ENCODE data around the gene NKAIN4. TPM values are rescaled to one million over a fixed set of nuclear protein-coding genes. Genes with fewer than 3 reads are reported as not detected.

Gene NKAIN4
- total RNA-seq, 4 donors from 2014 or later = not detected

DNA sequence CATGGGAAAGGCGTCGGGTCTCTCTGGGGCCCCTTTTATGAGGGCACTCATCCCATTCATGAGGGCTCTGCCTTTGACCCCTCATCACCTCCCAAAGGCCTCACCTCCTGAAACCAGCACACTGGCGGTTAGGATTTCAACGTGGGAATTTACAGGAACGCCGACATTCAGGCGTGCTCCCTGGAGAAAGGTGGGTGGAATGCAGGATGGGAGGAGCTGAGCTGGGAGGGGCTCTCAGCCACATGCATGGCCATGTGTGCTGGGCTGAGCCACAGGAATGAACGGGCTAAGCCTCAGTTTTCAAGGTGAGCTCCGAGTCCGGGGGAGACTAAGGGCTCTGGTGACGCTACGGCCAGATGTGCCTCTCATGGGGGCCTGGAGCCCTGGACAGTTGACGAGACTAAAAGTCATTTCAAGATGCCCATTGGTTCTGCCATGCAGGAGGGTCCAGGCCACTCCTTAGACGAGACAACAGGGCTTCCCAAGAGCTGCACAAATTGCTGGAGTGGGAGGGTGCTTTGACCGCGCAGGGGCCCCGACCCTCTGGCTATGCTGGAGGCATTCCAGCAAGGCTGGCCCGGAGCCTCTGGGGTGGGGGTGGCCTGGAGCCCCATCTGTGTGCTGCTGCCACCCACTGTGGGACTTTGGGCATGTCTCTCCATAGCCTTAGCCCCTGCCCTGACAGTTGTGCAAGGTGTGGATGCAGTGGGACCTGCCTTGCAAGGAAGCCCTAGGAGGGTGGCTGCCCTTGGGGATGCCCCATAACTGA lies 14.6 kb upstream of the NKAIN4 start:
- TF ChIP-seq, protein P1, sequence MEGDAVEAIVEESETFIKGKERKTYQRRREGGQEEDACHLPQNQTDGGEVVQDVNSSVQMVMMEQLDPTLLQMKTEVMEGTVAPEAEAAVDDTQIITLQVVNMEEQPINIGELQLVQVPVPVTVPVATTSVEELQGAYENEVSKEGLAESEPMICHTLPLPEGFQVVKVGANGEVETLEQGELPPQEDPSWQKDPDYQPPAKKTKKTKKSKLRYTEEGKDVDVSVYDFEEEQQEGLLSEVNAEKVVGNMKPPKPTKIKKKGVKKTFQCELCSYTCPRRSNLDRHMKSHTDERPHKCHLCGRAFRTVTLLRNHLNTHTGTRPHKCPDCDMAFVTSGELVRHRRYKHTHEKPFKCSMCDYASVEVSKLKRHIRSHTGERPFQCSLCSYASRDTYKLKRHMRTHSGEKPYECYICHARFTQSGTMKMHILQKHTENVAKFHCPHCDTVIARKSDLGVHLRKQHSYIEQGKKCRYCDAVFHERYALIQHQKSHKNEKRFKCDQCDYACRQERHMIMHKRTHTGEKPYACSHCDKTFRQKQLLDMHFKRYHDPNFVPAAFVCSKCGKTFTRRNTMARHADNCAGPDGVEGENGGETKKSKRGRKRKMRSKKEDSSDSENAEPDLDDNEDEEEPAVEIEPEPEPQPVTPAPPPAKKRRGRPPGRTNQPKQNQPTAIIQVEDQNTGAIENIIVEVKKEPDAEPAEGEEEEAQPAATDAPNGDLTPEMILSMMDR (IDR thresholded peaks at IDR 0.05) = no peak
- DNase-seq (ENCODE audit: low spot score) (no peak), ATAC-seq (ENCODE audit: low FRiP score) (no peak)

DNA sequence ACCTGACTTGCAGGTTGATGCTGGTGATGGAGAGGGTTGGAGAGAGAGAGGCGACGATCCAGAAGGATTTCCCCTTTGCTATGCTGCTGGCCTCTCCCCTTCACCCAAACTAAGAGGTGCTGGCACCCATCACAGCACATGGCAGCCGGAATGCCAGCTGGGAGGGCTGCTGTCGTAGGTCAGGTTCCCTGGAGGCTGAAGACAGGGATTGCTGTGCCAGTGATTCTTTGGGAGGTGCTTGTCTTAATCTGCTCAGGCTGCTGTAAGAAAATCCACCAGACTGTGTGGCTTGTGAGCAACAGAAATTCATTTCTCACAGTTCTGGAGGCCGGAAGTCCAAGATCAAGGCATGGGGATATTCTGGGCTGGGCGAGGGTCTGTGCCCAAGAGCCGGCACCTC lies 14.0 kb upstream of the NKAIN4 start:
- TF ChIP-seq, protein P1 (IDR thresholded peaks at IDR 0.05) = no peak
- ATAC-seq (ENCODE audit: low FRiP score) = no peak
- no peak for DNase-seq (ENCODE audit: low spot score)

DNA sequence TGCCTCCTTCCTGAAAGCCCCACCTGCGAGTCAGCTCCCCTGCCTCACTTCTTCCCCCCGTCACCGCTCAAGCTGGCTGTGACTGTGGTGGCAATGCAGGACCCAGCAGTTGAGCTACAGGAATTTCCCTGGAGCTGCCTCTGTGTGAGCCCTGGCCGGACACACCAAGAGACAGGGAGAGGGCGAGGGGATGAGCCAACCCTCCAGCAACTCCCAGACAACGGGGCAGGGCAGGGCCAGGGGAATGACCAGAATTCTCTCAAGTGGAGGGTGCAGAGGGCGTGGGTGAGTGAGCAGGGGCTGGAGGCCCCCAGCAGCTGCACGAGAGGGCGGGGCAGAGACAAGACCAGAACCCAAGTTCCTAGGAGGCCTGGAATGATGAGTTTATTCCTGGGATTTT lies 13.4 kb upstream of the NKAIN4 start:
- TF ChIP-seq, protein P1 (IDR thresholded peaks at IDR 0.05) = no peak
- DNase-seq (ENCODE audit: low spot score) (no peak), ATAC-seq (ENCODE audit: low FRiP score) (no peak)

DNA sequence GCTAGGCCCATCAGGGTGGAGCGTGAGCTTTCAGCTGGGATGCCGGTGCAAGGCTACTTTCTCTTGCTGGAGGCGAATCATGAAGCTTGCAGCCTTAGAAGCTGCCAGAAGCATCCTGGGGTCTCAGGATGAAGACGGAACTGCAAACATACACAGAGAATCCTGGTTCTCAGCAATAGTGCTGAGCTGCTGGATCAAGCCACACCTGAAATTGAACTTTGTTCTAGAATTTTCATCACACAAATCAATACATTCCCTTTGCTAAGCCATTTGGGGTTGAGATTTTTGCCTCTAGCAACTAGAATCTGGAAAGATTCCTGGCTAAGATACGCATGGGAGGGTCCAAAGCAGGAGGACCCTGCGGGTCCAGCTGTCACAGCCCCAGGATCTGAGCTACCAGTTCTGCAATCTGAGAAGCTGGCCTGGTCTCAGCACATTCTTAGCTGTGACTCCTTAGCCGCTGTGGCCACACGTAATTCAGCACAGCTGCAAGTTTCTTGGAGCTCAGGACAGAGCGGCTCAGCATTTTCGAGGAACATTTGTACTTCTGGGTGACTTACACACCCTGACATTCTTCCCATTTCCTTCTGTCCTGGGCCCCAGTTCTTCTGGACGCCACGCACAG lies 11.7 kb upstream of the NKAIN4 start:
- TF ChIP-seq, protein P1 (IDR thresholded peaks at IDR 0.05) = no peak
- ATAC-seq (ENCODE audit: low FRiP score) (no peak), DNase-seq (ENCODE audit: low spot score) (no peak)

DNA sequence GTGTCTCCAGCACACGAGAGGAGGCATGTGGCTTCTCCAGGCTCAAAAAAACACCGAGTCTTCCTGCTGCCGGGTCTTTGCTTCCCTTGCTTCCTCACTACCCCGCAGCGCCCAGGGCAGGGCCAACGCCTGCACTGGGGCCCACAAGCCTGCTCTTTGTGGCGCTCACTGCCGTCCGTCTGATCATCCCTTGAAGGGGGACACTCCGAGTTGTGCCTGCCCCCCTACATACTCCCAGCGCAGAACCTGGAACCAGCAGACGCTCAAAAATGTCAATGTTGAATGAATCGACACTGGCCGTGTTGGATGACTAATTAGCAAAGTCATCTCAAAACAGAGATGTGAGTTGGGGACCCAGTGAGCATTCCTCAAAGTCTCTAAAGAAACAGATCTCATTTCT lies 10.3 kb upstream of the NKAIN4 start:
- TF ChIP-seq, protein P1 (IDR thresholded peaks at IDR 0.05) = no peak
- ATAC-seq (ENCODE audit: low FRiP score) (no peak), DNase-seq (ENCODE audit: low spot score) (no peak)

DNA sequence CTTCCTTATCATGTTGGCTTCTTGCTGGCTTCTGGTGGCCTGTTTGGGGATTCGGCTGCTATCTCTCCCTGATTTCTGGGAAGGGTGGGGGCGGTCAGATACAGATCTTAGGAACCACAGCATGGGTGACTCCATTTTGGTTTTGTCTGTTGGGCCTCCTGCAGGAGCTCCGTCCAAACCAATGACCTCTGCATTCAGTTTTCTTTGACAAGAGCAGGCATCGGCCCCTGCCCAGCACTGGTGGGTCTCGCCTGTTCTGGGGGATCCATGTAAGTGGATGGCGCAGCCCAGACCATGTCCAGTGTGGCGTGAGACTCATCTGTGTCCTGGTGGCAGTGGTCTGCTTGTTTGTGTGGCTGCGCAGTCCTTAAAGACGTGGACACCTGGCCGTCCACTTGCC lies 9.7 kb upstream of the NKAIN4 start:
- ATAC-seq (ENCODE audit: low FRiP score) (no peak), DNase-seq (ENCODE audit: low spot score) (no peak)
- TF ChIP-seq, protein P1 (IDR thresholded peaks at IDR 0.05) = no peak

DNA sequence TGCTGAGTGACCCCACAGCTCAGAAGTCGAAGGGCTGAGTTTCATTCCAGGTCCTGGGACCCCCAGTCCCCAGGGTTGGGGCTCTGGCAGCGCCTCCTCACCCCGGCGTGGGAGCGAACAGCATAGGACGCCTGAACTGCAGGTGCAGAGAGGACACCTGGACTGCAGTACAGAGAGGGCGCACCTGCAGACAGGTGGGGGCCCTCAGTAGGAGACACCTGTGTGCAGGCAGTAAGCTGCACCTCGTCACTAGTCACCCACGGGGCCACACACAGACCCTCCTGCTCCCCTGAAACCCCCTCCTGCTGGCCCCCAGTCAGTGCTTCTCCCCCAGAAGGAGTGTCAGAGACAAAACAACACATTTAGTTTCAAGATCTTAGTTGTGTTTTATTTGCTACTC lies 8.6 kb upstream of the NKAIN4 start:
- ATAC-seq (ENCODE audit: low FRiP score) = no peak
- TF ChIP-seq, protein P1 (IDR thresholded peaks at IDR 0.05) = no peak
- no peak for DNase-seq (ENCODE audit: low spot score)

Data from omental fat pad (tissue), 4 donors.